LNCaP clone FGC (cell line): ENCODE data around the gene CCDC107.

ENCODE experiments used
- DNase-seq: peaks from one replicate; pipeline ENCODE4 v3.0.0-alpha.2; 2011; ENCODE audit warnings: low read depth
- H3K4me3 ChIP-seq: 2 replicates; pipeline ENCODE4 v1.5.1; 2011; ENCODE audit warnings: mild to moderate bottlenecking, low read depth, low read length, control low read depth
- CTCF ChIP-seq: IDR thresholded peaks from 2 replicates; pipeline ENCODE4 v1.5.1; 2012; ENCODE audit warnings: mild to moderate bottlenecking; ENCODE audit not compliant: control insufficient read depth, insufficient read depth; ENCODE audit errors: extremely low read depth

The CCDC107 gene

GRCh38 chr9:35705836-35706430 lies 47.8 kb downstream of the CCDC107 start:
- no peak for DNase-seq
- TF ChIP-seq CTCF: no peak

GRCh38 chr9:35706951-35707350 lies 48.9 kb downstream of the CCDC107 start:
- no peak for DNase-seq
- TF ChIP-seq CTCF: no peak
- H3K4me3 ChIP-seq: no peak overlapping the region

More at GRCh38 chr9:35705836-35706430, 47.8 kb downstream of the CCDC107 start:
- H3K4me3 ChIP-seq: no peak overlapping the region

- H3K4me3 ChIP-seq: no peak overlapping the region
- TF ChIP-seq CTCF: no peak
These were observed 50.1 kb downstream of the CCDC107 start for GRCh38 chr9:35708146-35708545.

GRCh38 chr9:35710818-35711500 lies 52.9 kb downstream of the CCDC107 start:
- no peak for DNase-seq
- TF ChIP-seq CTCF: no peak
- no peak overlapping the region for H3K4me3 ChIP-seq

More at GRCh38 chr9:35708146-35708545, 50.1 kb downstream of the CCDC107 start:
- no peak for DNase-seq
